Measurements from ENCODE around the gene PCNX3. TPM values are rescaled to one million over a fixed set of nuclear protein-coding genes. Genes with fewer than 3 reads are reported as not detected.

Gene PCNX3
- total and polyA plus RNA-seq, 2 donors (not counting 3 experiments of a cell fraction or from before 2014, with no cell fraction given): 42.6 to 53.9 TPM

DNA sequence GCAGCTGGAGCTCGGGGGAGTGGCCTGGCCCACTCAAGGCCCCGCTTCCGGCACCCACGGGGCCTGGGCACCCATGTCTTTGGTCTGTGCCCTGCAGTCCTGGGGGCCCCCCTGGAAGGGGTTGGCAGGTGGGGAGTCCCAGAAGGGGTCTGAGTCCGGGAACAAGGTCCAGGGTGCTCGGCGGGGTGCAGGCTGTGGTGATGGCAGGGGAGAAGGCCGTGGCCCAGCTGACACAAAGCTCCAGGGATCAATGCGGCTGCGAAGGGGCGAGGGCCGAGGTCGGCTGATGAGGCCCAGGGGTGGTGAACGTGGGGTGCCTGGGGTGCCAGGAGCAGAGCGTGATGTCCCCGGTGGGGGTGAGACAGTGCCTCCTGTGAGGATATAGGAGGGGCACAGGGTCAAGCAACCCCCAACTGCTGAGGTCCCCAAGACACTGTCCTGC, 17.3 kb upstream of the PCNX3 start:
- intact Hi-C loops (cut with micrococcal nuclease) (no loop called here), dilution Hi-C loops (cut with MboI; ENCODE audit: extremely low pct_ligation_motif_present, low sequenced_read_pairs) (no loop called here)
- Histone ChIP-seq H3K9ac (replicated peaks; ENCODE audit: extremely low read depth, insufficient read depth, low read length) (no peak overlapping the region), H4K20me1 (replicated peaks; ENCODE audit: control insufficient read depth, extremely low read depth, insufficient read depth, low read length) (no peaks in the 10 kb centered on the region), H3K4me1 (ENCODE audit: control insufficient read depth, extremely low read depth, insufficient read depth, low read length) (no peaks in the 10 kb centered on the region), H3K79me2 (ENCODE audit: control insufficient read depth, insufficient read depth, low read length) (no peaks in the 10 kb centered on the region), H3K27ac (ENCODE audit: insufficient read depth, low read depth, low read length) (no peak overlapping the region), H3K9me3 (replicated peaks; ENCODE audit: control insufficient read depth, insufficient read depth, low read length) (no peaks in the 10 kb centered on the region), H2AFZ (ENCODE audit: low read depth, low read length) (no peak overlapping the region), H3K4me3 (replicated peaks in 1 of 3; ENCODE audit: insufficient read depth in 1 of 3, low read depth in 1 of 3, low read length in 3 of 3) (no peak overlapping the region), H3K9me1 (replicated peaks; ENCODE audit: control insufficient read depth, extremely low read depth, insufficient read depth, low read length) (no peaks in the 10 kb centered on the region), H3K27me3 (ENCODE audit: control insufficient read depth in 2 of 2, insufficient read depth in 2 of 2, low read length in 2 of 2) (no peaks in the 10 kb centered on the region), H3K4me2 (ENCODE audit: insufficient read depth, low read length) (no peak overlapping the region), H3K36me3 (ENCODE audit: control insufficient read depth in 2 of 2, extremely low read depth in 1 of 2, insufficient read depth in 2 of 2, low read length in 2 of 2) (peaks cover 8 to 40% of the 10 kb centered on the region in 2 experiments)
- TF ChIP-seq MYC (IDR thresholded peaks at IDR 0.05; ENCODE audit: low read depth, low read length) (no peak), POLR2A (IDR thresholded peaks at IDR 0.05; ENCODE audit: low read depth, low read length) (peak; percentile 51)
- TF ChIP-seq, protein P1, sequence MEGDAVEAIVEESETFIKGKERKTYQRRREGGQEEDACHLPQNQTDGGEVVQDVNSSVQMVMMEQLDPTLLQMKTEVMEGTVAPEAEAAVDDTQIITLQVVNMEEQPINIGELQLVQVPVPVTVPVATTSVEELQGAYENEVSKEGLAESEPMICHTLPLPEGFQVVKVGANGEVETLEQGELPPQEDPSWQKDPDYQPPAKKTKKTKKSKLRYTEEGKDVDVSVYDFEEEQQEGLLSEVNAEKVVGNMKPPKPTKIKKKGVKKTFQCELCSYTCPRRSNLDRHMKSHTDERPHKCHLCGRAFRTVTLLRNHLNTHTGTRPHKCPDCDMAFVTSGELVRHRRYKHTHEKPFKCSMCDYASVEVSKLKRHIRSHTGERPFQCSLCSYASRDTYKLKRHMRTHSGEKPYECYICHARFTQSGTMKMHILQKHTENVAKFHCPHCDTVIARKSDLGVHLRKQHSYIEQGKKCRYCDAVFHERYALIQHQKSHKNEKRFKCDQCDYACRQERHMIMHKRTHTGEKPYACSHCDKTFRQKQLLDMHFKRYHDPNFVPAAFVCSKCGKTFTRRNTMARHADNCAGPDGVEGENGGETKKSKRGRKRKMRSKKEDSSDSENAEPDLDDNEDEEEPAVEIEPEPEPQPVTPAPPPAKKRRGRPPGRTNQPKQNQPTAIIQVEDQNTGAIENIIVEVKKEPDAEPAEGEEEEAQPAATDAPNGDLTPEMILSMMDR (IDR thresholded peaks at IDR 0.05; ENCODE audit: extremely low read depth in 1 of 2, insufficient read depth in 1 of 2, low read depth in 1 of 2, low read length in 2 of 2): no peak
- DNase-seq (ENCODE audit: low read depth, low spot score) (no peak), FAIRE-seq (no peak)
- ChIA-PET POLR2A (no interaction called here), CTCF (interaction anchor here (0.9 kb wide), 1 partner anchor 9 kb away, joined by 3 read pairs; no protein-coding TSS in a partner anchor)
- no TSS peak for BruUV-seq (replicated peaks)

DNA sequence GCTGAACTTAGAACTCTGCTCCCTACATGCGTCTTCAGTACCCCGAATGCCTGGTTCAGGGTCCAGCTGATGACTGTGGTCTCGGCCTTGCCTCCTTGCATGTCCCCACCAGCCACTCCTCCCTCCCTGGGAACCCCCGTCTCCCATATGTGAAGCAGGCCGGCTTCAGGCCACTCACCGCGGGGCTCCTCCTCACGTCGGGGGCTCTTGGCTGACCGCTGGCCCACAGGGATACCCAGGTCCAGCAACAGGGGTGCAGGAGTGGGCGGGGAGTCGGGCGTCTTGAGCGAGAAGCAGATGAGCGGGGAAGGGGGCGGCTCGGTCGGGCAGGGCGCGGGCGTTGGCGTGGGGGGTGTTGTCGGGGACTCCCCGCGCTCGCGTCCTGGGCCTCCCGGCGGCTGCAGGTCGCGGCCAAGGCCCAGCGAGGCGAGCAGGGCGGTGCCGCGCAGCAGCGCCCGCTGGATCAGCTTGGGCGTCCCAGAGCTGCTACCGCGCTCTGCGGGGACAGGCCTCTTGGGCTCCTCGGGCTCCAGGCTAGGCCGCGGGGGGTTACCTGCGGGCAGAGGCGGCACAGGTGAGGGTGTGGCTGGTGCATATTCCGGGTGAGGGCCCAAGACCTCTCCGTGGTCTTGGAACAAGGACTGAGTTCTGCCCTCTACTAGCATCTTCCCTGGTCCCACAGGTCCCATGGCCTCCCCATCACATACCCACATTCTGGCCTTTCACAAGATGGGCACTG, 16.2 kb upstream of the PCNX3 start:
- intact Hi-C loops (cut with micrococcal nuclease): no loop called here
- TF ChIP-seq FOS (IDR thresholded peaks at IDR 0.05; ENCODE audit: borderline replicate concordance, insufficient read depth, low read length) (no peak), JUN (IDR thresholded peaks at IDR 0.05; ENCODE audit: borderline replicate concordance, insufficient read depth, insufficient read length, low read depth) (no peak), GATA2 (IDR thresholded peaks at IDR 0.05; ENCODE audit: insufficient read depth, insufficient read length, low read depth, low read length) (no peak), MYC (IDR thresholded peaks at IDR 0.05; ENCODE audit: low read depth, low read length) (no peak), POLR2AphosphoS5 (IDR thresholded peaks at IDR 0.05; ENCODE audit: insufficient read depth, low read depth, low read length) (no peak), EZH2 (IDR thresholded peaks at IDR 0.05; ENCODE audit: borderline replicate concordance, low read depth, low read length, severe bottlenecking) (no peak), POLR2A (IDR thresholded peaks at IDR 0.05; ENCODE audit: low read depth, low read length) (no peak)
- TF ChIP-seq, protein P1 (IDR thresholded peaks at IDR 0.05; ENCODE audit: extremely low read depth in 1 of 2, insufficient read depth in 1 of 2, low read depth in 1 of 2, low read length in 2 of 2): no peak
- TF ChIP-seq, protein P2, sequence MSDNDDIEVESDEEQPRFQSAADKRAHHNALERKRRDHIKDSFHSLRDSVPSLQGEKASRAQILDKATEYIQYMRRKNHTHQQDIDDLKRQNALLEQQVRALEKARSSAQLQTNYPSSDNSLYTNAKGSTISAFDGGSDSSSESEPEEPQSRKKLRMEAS (IDR thresholded peaks at IDR 0.05; ENCODE audit: insufficient read depth, insufficient read length): no peak
- H3K9me3 ChIP-seq (replicated peaks; ENCODE audit: control insufficient read depth, insufficient read depth, low read length): no peaks in the 10 kb centered on the region
- ChIA-PET CTCF (interaction anchor here (1.4 kb wide), 1 partner anchor 8 kb away, joined by 5 read pairs; no protein-coding TSS in a partner anchor), POLR2A (no interaction called here)
- no peak for FAIRE-seq
- no peaks in the 10 kb centered on the region for H3K4me1 ChIP-seq (ENCODE audit: control insufficient read depth, extremely low read depth, insufficient read depth, low read length)
- H3K27ac ChIP-seq (ENCODE audit: insufficient read depth, low read depth, low read length): no peak overlapping the region
- H4K20me1 ChIP-seq (replicated peaks; ENCODE audit: control insufficient read depth, extremely low read depth, insufficient read depth, low read length): no peaks in the 10 kb centered on the region
- no peaks in the 10 kb centered on the region for H3K79me2 ChIP-seq (ENCODE audit: control insufficient read depth, insufficient read depth, low read length)
- H3K27me3 ChIP-seq (ENCODE audit: control insufficient read depth in 2 of 2, insufficient read depth in 2 of 2, low read length in 2 of 2): no peaks in the 10 kb centered on the region
- BruUV-seq (replicated peaks): no TSS peak
- no peak overlapping the region for H3K4me3 ChIP-seq (replicated peaks in 1 of 3; ENCODE audit: insufficient read depth in 1 of 3, low read depth in 1 of 3, low read length in 3 of 3)
- no peak overlapping the region for H3K4me2 ChIP-seq (ENCODE audit: insufficient read depth, low read length)
- dilution Hi-C loops (cut with MboI; ENCODE audit: extremely low pct_ligation_motif_present, low sequenced_read_pairs): no loop called here
- no peak overlapping the region for H3K9ac ChIP-seq (replicated peaks; ENCODE audit: extremely low read depth, insufficient read depth, low read length)
- no peaks in the 10 kb centered on the region for H3K9me1 ChIP-seq (replicated peaks; ENCODE audit: control insufficient read depth, extremely low read depth, insufficient read depth, low read length)
- no peak for DNase-seq (ENCODE audit: low read depth, low spot score)
- peaks cover 11 to 49% of the 10 kb centered on the region in 2 experiments for H3K36me3 ChIP-seq (ENCODE audit: control insufficient read depth in 2 of 2, extremely low read depth in 1 of 2, insufficient read depth in 2 of 2, low read length in 2 of 2)
- no peak overlapping the region for H2AFZ ChIP-seq (ENCODE audit: low read depth, low read length)
